ENCODE results near the gene THOC5. TPM values are rescaled to one million over a fixed set of nuclear protein-coding genes. Genes with fewer than 3 reads are reported as not detected.
"Not testable (repeated sequence)": the region's sequence is repeated elsewhere in the genome, so short reads cannot be mapped to it uniquely, and the experiment has no call there.

THOC5 gene
- polyA plus RNA-seq, 4 donors, result 20.7 to 32.4 (median 26.8) TPM

GRCh38 chr22:29563652-29564460, 10.3 kb upstream of the THOC5 start:
- DNase-seq (ENCODE audit: low read depth in 4 of 4, low spot score in 3 of 4), result no peak

GRCh38 chr22:29559853-29560252, 6.3 kb upstream of the THOC5 start:
- no peak for DNase-seq (ENCODE audit: low read depth in 4 of 4, low spot score in 3 of 4)

GRCh38 chr22:29559030-29559429, 5.5 kb upstream of the THOC5 start:
- no peak for DNase-seq (ENCODE audit: low read depth in 4 of 4, low spot score in 3 of 4)

GRCh38 chr22:29555065-29555644, 1.6 kb upstream of the THOC5 start:
- peak in 1 of 4 donors; percentile 30 for DNase-seq (ENCODE audit: low read depth in 4 of 4, low spot score in 3 of 4)

- DNase-seq (ENCODE audit: low read depth in 4 of 4, low spot score in 3 of 4), result not testable (repeated sequence)
Observed at GRCh38 chr22:29552357-29552756, 1.2 kb downstream of the THOC5 start.

GRCh38 chr22:29550005-29550404, 3.6 kb downstream of the THOC5 start:
- no peak for DNase-seq (ENCODE audit: low read depth in 4 of 4, low spot score in 3 of 4)

- not testable (repeated sequence) for DNase-seq (ENCODE audit: low read depth in 4 of 4, low spot score in 3 of 4)
Observed at GRCh38 chr22:29545045-29545444, 8.5 kb downstream of the THOC5 start.

- no peak for DNase-seq (ENCODE audit: low read depth in 4 of 4, low spot score in 3 of 4)
Observed at GRCh38 chr22:29541845-29542244, 11.7 kb downstream of the THOC5 start.

- DNase-seq (ENCODE audit: low read depth in 4 of 4, low spot score in 3 of 4), result no peak
Observed at GRCh38 chr22:29539105-29539504, 14.5 kb downstream of the THOC5 start.

GRCh38 chr22:29536411-29536810, 17.1 kb downstream of the THOC5 start:
- DNase-seq (ENCODE audit: low read depth in 4 of 4, low spot score in 3 of 4), result no peak

- DNase-seq (ENCODE audit: low read depth in 4 of 4, low spot score in 3 of 4), result no peak
Observed at GRCh38 chr22:29531419-29531818, 22.1 kb downstream of the THOC5 start.

- no peak for DNase-seq (ENCODE audit: low read depth in 4 of 4, low spot score in 3 of 4)
Observed at GRCh38 chr22:29530716-29531115, 22.8 kb downstream of the THOC5 start.

GRCh38 chr22:29528144-29528543, 25.4 kb downstream of the THOC5 start:
- DNase-seq (ENCODE audit: low read depth in 4 of 4, low spot score in 3 of 4), result no peak

- no peak for DNase-seq (ENCODE audit: low read depth in 4 of 4, low spot score in 3 of 4)
Observed at GRCh38 chr22:29524442-29525191, 28.9 kb downstream of the THOC5 start.

GRCh38 chr22:29523761-29524160, 29.8 kb downstream of the THOC5 start:
- DNase-seq (ENCODE audit: low read depth in 4 of 4, low spot score in 3 of 4), result no peak

GRCh38 chr22:29521526-29521925, 32.0 kb downstream of the THOC5 start:
- DNase-seq (ENCODE audit: low read depth in 4 of 4, low spot score in 3 of 4), result no peak

- DNase-seq (ENCODE audit: low read depth in 4 of 4, low spot score in 3 of 4), result no peak
Observed at GRCh38 chr22:29520851-29521250, 32.7 kb downstream of the THOC5 start.

GRCh38 chr22:29519996-29520395, 33.6 kb downstream of the THOC5 start:
- DNase-seq (ENCODE audit: low read depth in 4 of 4, low spot score in 3 of 4), result no peak

- DNase-seq (ENCODE audit: low read depth in 4 of 4, low spot score in 3 of 4), result no peak
Observed at GRCh38 chr22:29518427-29518826, 35.1 kb downstream of the THOC5 start.

GRCh38 chr22:29517215-29517908, 36.2 kb downstream of the THOC5 start:
- DNase-seq (ENCODE audit: low read depth in 4 of 4, low spot score in 3 of 4), result no peak

GRCh38 chr22:29512031-29512430, 41.5 kb downstream of the THOC5 start:
- no peak for DNase-seq (ENCODE audit: low read depth in 4 of 4, low spot score in 3 of 4)
